IMR-90 (cell line): ENCODE data around the gene CYP24A1.
A peak's percentile ranks its signal among the peaks of the same experiment; 100 is the strongest.

ENCODE experiments used
- BHLHE40 ChIP-seq: fragments of 150-350 bp; IDR thresholded peaks from 2 replicates; pipeline ENCODE4 v1.6.1; 2016; ENCODE audit warnings: mild to moderate bottlenecking, low read depth, low read length
- CEBPB ChIP-seq: IDR thresholded peaks from 2 replicates; pipeline ENCODE4 v1.6.1; 2012; ENCODE audit warnings: low read depth, low read length, improper control_type of control experiment
- CHD1 ChIP-seq: IDR thresholded peaks from 2 replicates; pipeline ENCODE4 v1.6.1; 2012; ENCODE audit warnings: low read depth, low read length, improper control_type of control experiment
- CTCF ChIP-seq: conservative IDR thresholded peaks from 2 replicates; pipeline ENCODE4 v1.5.1; 2012; ENCODE audit warnings: mild to moderate bottlenecking, low read depth, low read length, improper control_type of control experiment
- ELK1 ChIP-seq: fragments of 150-350 bp; IDR thresholded peaks from 2 replicates; pipeline ENCODE4 v1.6.1; 2016; ENCODE audit warnings: low read depth, mild to moderate bottlenecking, low read length, moderate library complexity, borderline replicate concordance
- MAFK ChIP-seq: IDR thresholded peaks from 2 replicates; pipeline ENCODE4 v1.6.1; 2012; ENCODE audit warnings: low read depth, low read length, improper control_type of control experiment
- MAZ ChIP-seq: IDR thresholded peaks from 2 replicates; pipeline ENCODE4 v1.6.1; 2012; ENCODE audit warnings: low read depth, mild to moderate bottlenecking, low read length, improper control_type of control experiment, moderate library complexity, borderline replicate concordance
- MXI1 ChIP-seq: IDR thresholded peaks from 2 replicates; pipeline ENCODE4 v1.6.1; 2012; ENCODE audit warnings: low read depth, mild to moderate bottlenecking, low read length, moderate library complexity, borderline replicate concordance
- POLR2A ChIP-seq: IDR thresholded peaks from 2 replicates; pipeline ENCODE4 v1.6.1; 2012; ENCODE audit warnings: mild to moderate bottlenecking, low read depth, low read length
- RAD21 ChIP-seq: IDR thresholded peaks from 2 replicates; pipeline ENCODE4 v1.6.1; 2012; ENCODE audit warnings: low read length, improper control_type of control experiment
- RCOR1 ChIP-seq: IDR thresholded peaks from 2 replicates; pipeline ENCODE4 v1.6.1; 2012; ENCODE audit warnings: mild to moderate bottlenecking, low read length, improper control_type of control experiment; ENCODE audit not compliant: insufficient replicate concordance
- RFX5 ChIP-seq: IDR thresholded peaks from 2 replicates; pipeline ENCODE4 v1.8.0; 2012; ENCODE audit warnings: low read depth, mild to moderate bottlenecking, low read length, moderate library complexity
- SMC3 ChIP-seq: fragments of 150-350 bp; IDR thresholded peaks from 2 replicates; pipeline ENCODE4 v1.6.1; 2016; ENCODE audit warnings: low read depth, mild to moderate bottlenecking, antibody characterized with exemption, low read length, moderate library complexity
- USF2 ChIP-seq: fragments of 150-350 bp; IDR thresholded peaks from 2 replicates; pipeline ENCODE4 v1.6.1; 2017; ENCODE audit warnings: mild to moderate bottlenecking, antibody characterized with exemption, low read length, low read depth

GRCh38 chr20:54219751-54220426 lies 46.1 kb upstream of the CYP24A1 start:
- TF ChIP-seq CTCF = peak; percentile 76
- no peak for TF ChIP-seq USF2
- TF ChIP-seq RCOR1 = no peak
- TF ChIP-seq POLR2A = no peak
- peak; percentile 86 for TF ChIP-seq SMC3
- TF ChIP-seq RFX5 = no peak
- TF ChIP-seq RAD21 = peak; percentile 81
- no peak for TF ChIP-seq CHD1
- TF ChIP-seq ELK1 = no peak
- TF ChIP-seq MAFK = no peak
- no peak for TF ChIP-seq CEBPB
- no peak for TF ChIP-seq MAZ
- TF ChIP-seq BHLHE40 = no peak
- TF ChIP-seq MXI1 = no peak
